HG03442 (cell line): ENCODE data around the gene FAM240B.
A peak's percentile ranks its signal among the peaks of the same experiment; 100 is the strongest.

Experiments
- ATAC-seq: cut with Tn5 transposase; IDR thresholded peaks from one replicate; pipeline ENCODE4 v1.9.1; 2021; ENCODE audit warnings: mild to moderate bottlenecking, moderate library complexity; ENCODE audit not compliant: unreplicated experiment

The FAM240B gene

DNA sequence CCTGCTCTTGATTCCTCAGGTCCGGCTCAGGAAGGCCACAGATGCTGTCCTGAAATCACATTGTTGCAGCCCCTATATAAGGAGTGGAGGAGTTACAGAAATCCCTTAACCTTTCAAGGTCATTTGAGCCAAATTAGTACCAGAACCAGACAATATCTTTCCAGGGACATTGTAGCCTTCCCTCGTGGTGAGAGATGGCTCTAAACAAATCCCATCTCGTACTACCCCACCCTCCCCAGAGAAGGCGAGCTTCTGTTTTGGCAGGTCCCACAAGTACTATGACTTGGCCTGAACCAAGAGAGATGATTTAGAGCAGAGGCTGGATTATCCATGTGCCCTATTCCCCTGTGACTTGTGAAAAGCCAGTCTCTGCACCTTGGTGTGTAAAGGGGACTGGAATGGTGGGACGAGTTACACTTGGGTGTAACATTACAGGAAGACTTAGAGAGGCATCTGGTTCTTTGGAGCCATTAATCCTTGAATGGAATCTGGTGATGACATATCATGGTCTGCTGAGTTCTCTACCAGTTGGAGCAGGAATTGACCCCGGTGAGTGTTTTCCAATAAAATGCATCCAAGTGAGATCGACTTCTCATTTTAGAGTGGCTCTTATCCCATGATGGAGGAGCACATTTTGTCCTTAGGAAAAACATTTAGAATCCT, at the start of gene FAM240B:
FAM240B (minus strand) TSS at position 51 of the 663 bp plus-strand sequence. CDS start 16,134 bp downstream, outside the sequence.
- ATAC-seq: no peak

DNA sequence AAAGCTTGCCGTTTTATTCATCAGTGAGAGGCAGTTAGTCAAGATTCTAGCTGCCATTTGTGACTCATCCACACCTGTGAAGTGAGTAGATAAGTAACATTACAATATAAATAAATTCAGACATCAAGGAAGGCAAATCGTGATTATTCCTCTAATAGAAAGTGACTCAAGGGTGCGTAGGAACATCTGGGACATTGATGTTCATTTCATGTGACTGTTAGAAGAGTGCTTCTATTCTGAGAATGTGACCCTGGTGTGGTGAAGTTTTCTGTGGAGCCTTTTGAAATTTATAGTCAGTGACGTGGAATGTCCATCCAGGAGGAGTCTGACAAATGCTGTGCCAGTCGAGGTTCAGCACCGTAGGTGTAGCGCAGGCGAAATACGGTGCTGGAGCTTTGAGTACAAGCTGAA, 48.4 kb upstream of the FAM240B start:
- no peak for ATAC-seq

DNA sequence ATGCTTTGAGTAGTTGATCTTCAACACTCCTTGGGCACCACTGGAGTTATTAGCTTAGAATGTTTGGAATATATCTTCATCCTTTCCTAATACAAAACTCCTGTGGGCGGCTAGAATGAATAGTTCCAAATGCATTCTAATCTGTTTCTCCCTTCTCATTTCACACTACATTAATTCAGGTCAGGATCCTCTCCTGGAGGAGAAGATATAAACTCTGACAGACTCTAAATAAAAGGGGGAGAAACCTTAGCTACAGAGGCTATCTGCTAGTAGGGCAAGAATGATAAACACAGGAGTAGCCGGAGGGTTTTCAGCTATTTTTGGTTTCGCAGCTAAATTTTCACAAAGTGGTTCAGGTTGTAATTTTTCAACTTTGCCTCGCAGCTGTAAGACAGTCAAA, 45.2 kb upstream of the FAM240B start:
- no peak for ATAC-seq

DNA sequence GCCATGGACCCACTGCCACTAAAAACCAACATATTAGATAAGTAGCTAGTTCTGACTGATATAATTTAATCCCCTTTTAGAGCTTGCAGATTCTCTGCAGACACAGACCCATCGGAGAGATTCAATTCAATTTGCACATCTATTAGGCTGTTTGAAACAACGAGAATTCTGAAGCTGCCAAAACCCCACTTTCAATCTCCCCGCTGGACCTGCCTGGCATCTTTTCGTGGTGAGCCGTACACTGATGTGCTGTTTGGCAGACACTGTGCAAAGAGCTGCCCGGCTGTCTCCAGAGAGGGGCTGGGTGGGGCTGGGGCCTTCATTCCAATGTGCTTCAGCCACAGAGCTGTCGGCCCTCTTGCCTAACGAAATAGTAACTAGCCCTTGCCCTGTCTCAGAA, 42.1 kb upstream of the FAM240B start:
- no peak for ATAC-seq

DNA sequence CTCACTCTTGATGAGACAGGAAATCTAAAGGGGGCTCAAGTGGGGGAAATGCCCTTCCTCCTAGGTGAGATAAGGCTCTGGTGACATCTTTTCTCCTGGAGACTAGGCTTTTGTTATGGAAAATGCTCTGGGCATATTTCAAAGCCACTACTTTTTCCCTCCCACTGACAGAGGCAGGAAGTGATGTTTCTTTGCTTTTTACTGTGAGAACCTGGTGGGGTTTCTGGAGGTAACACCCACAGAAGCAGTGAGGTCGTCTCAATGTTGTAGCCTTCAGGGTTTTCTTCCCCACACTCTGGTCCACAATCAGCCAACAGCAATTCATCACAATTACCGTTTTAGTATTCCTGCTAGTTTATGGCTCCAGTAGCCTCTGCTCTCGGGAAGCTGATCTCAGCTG, 41.4 kb upstream of the FAM240B start:
- no peak for ATAC-seq

DNA sequence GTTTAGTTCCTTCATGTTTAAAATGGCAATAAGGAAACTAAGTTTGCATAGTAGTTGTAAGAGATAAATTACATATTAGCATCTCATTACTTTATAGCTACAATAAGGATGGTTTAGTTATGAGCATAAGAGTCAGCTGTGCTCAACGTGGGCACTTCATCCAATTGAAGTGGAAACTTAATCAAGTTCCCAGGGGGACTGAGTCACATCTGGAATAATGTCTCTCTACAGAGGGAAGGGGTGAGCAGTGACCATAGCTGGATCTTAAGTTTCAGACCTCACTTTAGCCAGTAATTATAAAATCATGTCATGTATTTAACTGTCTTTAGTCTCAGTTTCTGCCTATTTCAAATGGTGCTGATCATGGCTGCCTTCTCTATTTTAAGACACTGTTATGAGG, 36.8 kb upstream of the FAM240B start:
- no peak for ATAC-seq

DNA sequence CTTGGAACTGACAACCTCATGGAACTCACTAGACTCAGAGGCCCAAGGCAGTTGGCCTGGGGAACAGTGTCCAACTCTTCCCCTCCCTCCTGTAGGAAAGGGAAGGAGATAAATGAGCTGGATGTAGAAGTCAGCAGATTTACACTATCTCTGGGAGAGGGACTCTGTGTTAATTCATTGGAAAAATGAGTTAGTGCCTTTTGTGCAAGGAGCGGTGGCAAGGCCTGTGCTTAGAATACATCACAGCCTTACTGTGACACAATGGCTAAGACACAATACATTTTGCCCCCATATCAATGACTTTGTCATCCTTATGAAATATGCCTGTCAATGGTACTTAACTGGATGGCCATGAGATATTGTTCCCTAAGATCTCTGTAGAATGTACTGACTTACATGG, 28.0 kb upstream of the FAM240B start:
- ATAC-seq: no peak

DNA sequence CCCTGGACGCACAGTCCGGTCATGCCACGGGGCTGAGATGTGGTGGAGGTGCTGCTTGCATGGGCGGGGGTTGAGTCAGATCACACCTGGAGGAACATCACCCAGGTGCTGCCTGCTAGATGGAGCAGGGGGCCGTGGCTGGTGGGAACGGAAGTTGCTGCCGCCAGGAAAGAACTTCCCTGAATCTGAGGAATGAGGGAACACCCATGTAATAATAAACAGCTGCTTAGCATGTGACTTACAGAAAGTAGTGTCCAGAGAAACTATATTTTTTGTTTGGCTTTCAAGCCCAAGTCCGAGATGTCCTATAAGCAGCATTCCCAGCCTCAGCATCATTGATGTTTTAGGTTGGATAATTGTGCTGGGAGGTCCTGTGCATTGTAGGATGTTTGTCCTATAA, 27.1 kb upstream of the FAM240B start:
- no peak for ATAC-seq

DNA sequence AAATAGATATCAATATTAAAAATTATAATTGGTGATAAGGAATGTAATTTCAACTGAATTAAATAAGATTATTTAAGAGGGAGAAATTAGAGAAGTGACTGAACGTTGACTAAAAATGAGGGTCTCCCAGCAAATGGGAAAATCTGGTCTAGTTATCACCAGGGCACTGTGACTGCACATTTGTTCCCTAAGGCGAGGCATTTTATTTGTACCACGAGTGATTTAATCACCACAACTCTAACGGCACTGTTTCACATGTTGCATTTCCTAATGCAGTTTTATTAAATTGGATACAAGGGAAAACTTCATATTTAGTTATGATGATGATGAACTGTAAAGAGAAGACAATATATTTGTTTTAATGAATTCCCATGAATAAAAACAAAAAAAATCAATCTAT, 26.4 kb upstream of the FAM240B start:
- no peak for ATAC-seq

DNA sequence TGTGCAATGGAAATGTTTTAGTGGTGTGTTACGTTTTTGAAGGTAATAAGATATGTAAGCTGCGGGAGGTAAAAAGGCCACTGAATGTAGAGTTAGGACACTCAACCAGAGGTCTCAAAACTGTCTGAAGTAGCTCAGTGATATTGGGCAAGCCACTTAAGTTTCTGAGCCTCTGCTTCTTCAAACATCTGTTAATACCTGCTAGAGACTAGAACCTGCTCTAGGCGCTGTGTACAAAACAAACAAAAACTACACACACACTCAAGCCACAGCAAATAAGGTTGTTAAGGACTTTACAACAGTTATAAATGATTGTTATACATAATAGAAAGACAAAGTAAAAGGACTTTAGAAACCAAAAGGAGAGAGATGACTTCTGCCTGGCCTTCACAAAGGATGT, 24.6 kb upstream of the FAM240B start:
- no peak for ATAC-seq

DNA sequence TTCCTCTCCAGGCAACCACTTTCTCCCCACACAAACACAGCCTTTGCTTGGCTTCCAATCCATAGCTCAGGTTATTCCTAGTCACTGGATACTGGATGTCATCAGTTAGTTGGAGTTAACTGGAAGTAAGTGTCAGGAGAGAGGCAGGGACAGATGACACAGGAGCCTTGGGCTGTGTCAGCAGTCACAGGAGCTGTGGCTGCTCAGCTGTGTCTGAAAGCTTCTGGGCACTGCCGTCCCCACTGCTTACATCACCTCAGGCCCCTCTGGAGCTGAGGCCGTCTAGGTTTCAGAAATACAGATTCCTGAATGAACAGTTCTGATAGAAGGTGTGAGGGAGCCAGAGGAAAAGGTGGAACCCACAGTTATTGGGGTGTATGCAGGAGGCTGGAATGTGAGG, 17.3 kb upstream of the FAM240B start:
- no peak for ATAC-seq

DNA sequence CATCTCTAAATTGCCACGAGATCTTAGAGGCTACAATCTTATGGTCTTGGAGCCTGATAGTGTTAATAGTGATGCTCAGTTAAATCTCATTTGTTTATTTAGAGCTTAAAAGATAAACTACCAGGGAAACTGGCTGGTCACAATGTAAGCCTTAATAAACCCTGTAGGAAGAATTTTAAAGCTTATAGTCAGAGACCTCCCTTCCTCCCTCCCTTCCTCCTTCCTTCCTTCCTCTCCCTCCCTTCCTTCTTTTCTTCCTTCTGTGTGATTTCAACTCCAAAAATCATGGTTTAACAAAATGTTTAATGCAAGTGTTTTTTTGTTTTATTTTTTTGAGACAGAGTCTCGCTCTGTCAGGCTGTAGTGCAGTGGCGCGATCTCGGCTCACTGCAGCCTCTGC, 14.9 kb upstream of the FAM240B start:
- no peak for ATAC-seq

DNA sequence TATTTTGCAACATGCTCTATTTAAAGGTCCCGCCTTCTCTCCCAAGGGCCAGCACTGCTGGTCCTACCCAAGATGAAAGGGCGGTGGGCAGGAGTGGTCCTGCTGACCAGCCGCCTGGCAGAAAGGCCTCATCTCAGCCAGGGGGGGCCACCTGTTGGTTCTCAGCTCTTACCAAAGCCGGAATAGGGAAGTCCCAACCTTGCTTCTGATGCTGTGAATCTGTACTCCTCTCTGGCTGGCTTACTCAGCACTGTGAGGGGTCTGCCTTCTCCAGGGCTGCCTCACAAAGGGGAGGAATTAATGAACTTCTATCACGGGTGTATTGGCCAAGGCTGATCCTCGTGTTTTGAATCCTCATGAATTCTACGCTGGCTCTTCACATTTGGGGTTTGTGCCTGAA, 13.6 kb upstream of the FAM240B start:
- ATAC-seq: no peak

DNA sequence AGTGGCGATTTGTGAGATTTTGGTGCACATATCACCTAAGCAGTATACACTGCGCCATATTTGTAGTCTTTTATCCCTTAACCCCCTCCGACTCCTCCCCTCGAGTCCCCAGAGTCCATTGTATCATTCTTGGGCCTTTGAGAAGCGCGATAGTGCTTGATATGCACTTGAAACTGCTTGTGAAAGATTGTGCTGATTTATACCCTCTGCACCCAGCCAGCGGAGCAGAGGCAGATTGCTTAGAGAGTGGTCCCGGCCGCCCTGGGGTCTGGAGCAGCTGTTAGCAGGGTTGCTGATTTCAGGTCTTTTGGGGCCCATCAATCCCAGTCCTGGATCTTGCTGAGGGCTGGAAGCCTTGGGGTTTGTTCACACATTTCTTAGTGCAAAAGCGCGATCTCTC, 13.0 kb upstream of the FAM240B start:
- no peak for ATAC-seq

DNA sequence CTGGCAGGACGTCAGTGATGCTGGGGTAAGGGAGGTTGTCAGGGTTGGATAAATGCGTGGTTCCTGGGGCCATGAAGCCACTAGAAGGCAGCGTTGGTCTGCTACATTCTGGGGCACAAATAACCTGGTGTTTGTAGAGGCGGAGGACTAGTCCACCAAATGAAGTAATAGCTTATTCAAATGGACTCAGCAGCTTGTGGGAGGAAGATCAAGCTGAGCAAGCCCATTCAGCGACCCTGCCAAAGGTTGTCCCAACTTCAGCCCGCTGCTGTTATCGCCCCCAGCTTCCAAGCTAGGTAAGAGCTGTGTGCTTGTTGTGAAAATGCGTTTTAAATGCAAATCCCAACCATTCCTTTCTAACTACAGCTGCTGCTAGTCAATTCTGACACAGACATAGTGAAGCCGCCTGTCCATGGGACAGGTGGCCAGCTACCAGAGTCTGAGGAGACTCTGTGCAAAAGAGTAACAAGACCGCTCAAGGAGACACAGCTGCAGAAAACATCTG, 7.6 kb upstream of the FAM240B start:
- ATAC-seq: no peak

DNA sequence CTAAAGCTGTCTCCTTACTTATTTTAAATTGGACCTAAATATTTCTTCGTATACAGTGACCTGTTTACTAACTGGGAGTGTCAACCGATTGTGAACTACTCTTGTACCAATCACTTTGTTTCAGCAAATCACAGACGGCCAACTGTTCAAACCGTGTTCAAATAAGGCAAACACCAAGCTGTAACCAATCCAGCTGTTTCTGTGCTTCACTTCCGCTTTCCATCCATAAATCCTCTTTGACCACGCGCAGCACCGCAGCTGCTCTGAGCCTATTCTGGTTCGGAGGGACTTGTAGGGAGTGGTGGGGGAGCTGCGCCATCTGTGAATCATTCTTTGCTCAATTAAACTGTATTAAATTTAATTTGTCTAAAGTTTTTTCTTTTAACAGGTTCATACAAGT, 4.8 kb upstream of the FAM240B start:
- ATAC-seq: no peak

DNA sequence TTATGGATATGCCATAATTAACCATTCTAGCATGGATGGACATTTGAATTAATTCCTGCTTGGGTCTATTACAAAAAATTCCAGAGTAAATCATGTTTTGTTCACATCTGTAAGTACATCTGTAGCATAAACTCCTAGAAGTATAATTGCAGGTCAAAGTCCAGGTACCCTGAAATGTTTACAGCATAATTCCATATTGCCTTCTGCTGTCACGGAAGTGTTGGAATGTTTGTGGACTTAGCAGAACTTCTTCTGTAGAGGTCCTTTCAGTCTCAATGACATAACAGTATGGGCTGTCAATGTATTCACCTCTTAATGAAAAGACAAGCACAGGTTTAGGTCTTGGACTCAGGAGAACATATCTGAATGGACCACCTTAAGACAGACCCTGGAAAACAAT, 1.8 kb downstream of the FAM240B start:
- ATAC-seq: no peak

DNA sequence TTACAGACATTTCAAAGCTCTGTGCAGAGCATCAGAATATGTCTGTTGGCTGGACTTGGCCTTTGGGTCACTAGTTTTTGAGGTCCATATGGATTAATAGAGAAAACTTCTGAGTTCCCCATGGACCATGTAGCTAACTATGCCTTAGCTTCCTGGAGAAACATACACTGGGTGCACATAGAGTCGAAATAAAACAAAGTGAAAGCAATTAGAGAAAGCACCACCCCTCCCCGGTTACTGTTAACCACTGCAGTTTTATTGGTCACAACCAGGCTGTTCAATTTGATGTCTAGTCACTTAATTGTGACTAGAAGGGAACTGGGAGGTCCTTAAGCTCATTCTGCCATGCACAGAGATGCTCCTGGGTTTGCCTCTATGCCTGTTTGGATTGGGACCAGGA, 4.2 kb downstream of the FAM240B start:
- ATAC-seq: no peak

DNA sequence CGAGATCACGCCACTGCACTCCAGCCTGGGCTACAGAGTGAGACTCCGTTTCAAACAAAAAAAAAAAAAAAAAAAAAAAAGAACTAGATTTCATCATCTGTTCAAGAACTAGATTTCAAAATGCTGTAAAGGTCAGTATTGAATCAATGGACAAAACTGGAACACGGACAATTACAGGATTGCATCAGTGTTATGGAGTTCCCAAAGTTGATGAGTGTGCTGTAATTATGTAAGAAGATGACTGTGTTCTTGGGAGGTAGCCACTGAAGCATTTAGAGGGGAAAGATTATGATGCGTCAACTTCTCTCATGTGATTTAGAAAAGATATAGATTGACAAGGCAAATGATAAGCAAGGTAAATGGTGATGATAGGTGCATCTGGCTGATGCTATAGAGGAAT, 6.5 kb downstream of the FAM240B start:
- ATAC-seq: no peak

DNA sequence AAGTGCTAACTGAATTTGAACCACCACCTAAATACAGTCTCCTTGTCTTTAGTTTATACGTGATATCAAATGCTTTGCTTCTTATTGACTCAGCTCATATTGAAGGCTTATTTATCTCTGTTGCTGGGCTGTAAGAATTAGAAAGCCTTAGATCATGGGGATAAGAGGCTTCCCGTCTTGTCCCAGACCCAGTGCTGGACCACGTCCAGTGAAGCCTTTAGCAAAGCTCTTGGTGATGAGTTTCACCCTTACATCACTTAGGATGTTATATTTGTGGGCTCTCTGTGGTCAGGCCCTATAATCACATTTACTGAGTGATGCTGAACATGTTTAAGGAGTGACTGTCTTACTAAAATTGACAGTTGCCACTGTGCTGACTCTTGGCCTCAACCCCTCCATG, 11.2 kb downstream of the FAM240B start:
- no peak for ATAC-seq

DNA sequence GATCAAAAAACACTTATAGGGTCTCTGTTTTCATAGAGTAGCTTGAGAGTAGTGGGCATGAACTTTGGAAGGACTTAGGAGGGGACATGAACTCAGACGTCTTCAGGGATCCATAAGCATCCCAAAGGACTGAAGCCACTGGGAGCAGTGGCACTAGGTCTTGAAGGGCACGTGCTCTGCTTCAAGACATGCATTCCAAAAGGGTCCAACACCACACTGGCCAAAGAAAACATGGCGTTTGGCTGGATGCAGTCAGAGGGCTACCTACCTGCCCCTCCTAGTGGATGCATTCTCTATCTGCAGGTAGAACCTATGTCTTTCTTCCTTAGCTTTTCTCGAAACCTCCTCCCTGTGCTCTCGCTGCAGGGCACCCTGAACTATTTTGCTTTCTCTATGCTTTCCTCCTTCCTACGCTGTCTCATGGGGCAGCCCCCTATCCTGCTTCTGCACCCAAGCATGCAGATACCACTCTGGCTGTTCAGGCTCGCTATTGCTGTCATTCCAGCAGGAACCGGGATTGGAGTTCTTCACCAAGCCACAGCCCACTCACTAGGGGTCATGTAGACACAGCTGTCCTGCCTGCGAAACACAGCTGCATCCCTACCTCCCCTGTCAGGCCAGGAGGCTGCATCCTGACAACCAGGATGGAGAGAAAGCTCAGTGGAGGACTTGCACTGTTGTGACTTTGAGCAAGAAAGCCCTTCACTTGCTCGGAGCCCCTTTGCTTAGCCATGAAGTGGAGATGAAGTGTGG, 11.9 kb downstream of the FAM240B start:
- ATAC-seq: peak; percentile 78

DNA sequence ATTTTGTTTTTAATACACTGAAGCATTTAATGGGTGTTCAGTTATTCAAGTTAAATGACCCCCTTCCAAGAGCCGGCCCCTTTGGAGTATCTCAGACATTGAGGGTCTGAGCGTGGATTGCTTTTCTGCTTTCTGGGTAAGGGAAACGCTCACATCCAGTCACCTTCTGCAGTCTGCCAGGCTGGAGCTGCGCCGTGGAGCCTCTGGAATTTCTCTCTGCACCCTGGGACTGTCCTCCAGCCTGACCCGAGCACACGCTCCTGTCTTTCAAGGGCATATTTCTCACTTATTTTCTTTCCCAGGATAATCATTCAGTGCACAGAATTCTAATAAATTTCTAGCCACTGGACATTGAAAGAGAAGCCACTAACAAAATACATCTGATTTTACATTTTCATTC, 13.4 kb downstream of the FAM240B start:
- no peak for ATAC-seq

DNA sequence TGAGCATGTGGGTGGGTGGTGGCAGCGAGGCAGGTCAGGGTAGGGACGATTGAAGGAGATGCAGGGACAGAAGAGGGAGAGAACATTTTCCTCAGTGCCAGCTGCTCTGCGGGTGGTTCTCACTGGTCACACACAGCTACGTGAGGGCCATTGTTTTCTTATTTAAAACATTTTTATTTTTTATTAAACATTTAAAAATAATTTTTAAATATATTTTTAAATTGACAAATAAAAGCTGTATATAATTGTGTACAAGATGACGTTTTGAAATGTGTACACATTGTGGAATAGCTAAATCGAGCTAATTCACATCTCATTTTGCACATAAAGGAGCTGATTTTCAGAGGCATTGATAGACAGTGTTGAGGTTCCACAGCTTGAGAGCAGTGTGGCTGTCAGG, 14.0 kb downstream of the FAM240B start:
- ATAC-seq: no peak
